ENCODE results near the gene PARP8. TPM values are rescaled to one million over a fixed set of nuclear protein-coding genes. Genes with fewer than 3 reads are reported as not detected.

The PARP8 gene
- total and polyA plus RNA-seq, 2 of the 8 experiments (the other 6 are each of a cell fraction or from before 2014, with no cell fraction given) = 16.6 to 30.6 TPM

DNA sequence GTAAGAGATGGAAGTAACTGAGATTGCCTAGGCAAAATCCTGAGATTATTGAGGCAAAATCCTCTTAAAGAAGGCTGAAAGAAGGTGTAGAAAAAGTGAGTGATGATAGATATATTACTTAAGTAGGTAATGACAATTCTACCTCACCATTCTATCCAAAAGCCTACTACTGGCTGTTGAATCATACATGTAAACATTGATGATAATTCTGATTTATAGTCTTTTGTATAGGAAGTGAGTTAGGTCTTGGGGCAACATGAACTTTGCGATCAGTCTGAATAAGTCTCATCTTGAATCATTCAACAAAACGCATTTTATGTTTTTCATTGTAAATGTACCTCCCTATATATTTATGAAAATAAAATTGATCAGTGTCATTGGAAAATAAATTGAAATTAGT is 99.6 kb downstream of the PARP8 start (continued):
- TF ChIP-seq ATF2 (IDR thresholded peaks at IDR 0.05; ENCODE audit: low read length) = no peak
- no peak for TF ChIP-seq MAX (IDR thresholded peaks at IDR 0.05)

Data from H1 (cell line).